HepG2 (cell line): ENCODE results near the gene HOXD3.

ENCODE experiments used
- GABPA ChIP-seq, 2 experiments: IDR thresholded peaks; 2 replicates each; pipeline ENCODE4 v1.6.1; 2011 to 2016; ENCODE audit warnings: low read depth in 2 of 2, low read length in 1 of 2, missing biosample characterization in 1 of 2, missing genetic modification characterization in 1 of 2
- HDAC1 ChIP-seq: sonication (generic); formaldehyde crosslinking; IDR thresholded peaks from 2 replicates; pipeline ENCODE4 v1.5.1; 2020; ENCODE audit warnings: mild to moderate bottlenecking, missing genetic modification reagents
- NFE2L1 ChIP-seq: sonication (generic); formaldehyde crosslinking; IDR thresholded peaks from 2 replicates; pipeline ENCODE4 v1.4.0; 2020; ENCODE audit warnings: missing genetic modification reagents, mild to moderate bottlenecking, borderline replicate concordance
- PAWR ChIP-seq: sonication (generic); formaldehyde crosslinking; IDR thresholded peaks from 2 replicates; pipeline ENCODE4 v1.4.0; 2020; ENCODE audit warnings: missing genetic modification reagents, mild to moderate bottlenecking, borderline replicate concordance
- POLR2A ChIP-seq, 2 experiments: IDR thresholded peaks; 2 replicates each; pipeline ENCODE4 v1.6.1; 2011; ENCODE audit warnings: low read depth in 2 of 2, low read length in 2 of 2, mild to moderate bottlenecking in 1 of 2, moderate library complexity in 1 of 2; ENCODE audit not compliant: insufficient read depth in 1 of 2
- ZNF354B ChIP-seq: sonication (generic); formaldehyde crosslinking; IDR thresholded peaks from 2 replicates; pipeline ENCODE4 v1.8.0; 2022; ENCODE audit warnings: mild to moderate bottlenecking, missing genetic modification reagents
- TF ChIP-seq, protein P1 (sequence below), 2 experiments: IDR thresholded peaks; 2 replicates each; pipeline ENCODE4 v1.6.1; 2011 to 2012; ENCODE audit warnings: low read length in 2 of 2, borderline replicate concordance in 1 of 2, low read depth in 1 of 2, mild to moderate bottlenecking in 1 of 2, moderate library complexity in 1 of 2
- TF ChIP-seq, protein P2 (sequence below): sonication (generic); formaldehyde crosslinking; IDR thresholded peaks from 2 replicates; pipeline ENCODE4 v1.4.0; 2020; ENCODE audit warnings: missing genetic modification reagents

DNA sequence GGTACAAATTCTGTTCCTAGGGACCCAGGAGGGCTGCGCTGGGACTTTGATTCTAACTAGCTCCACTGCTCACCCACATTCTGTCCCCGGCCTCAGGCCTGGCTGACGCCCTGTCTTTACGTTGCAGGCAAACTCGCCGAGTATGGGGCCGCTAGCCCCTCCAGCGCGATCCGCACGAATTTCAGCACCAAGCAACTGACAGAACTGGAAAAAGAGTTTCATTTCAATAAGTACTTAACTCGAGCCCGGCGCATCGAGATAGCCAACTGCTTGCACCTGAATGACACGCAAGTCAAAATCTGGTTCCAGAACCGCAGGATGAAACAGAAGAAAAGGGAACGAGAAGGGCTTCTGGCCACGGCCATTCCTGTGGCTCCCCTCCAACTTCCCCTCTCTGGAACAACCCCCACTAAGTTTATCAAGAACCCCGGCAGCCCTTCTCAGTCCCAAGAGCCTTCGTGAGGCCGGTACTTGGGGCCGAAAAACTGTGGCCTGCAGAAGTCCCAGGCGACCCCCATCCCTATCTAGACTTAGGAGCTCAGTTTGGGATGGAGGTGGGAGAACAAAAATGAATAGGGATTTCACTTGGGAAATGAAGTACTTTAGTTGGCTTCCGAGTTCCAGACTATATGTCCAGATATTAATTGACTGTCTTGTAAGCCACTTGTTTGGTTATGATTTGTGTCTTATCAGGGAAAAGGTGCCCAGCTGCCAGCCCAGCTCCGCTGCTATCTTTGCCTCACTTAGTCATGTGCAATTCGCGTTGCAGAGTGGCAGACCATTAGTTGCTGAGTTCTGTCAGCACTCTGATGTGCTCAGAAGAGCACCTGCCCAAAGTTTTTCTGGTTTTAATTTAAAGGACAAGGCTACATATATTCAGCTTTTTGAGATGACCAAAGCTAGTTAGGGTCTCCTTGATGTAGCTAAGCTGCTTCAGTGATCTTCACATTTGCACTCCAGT, 32.9 kb downstream of the HOXD3 start:
- TF ChIP-seq POLR2A (IDR thresholded peaks at IDR 0.05; ENCODE audit: insufficient read depth in 1 of 2, low read depth in 2 of 2, low read length in 2 of 2) (no peak), PAWR (CRISPR knock-in tag) (no peak), HDAC1 (CRISPR knock-in tag) (no peak), GABPA (IDR thresholded peaks at IDR 0.05; ENCODE audit: low read depth, low read length) (no peak), GABPA (CRISPR knock-in tag; IDR thresholded peaks at IDR 0.05; ENCODE audit: low read depth) (no peak), ZNF354B (CRISPR knock-in tag) (no peak), NFE2L1 (CRISPR knock-in tag) (no peak)
- TF ChIP-seq, protein P1, sequence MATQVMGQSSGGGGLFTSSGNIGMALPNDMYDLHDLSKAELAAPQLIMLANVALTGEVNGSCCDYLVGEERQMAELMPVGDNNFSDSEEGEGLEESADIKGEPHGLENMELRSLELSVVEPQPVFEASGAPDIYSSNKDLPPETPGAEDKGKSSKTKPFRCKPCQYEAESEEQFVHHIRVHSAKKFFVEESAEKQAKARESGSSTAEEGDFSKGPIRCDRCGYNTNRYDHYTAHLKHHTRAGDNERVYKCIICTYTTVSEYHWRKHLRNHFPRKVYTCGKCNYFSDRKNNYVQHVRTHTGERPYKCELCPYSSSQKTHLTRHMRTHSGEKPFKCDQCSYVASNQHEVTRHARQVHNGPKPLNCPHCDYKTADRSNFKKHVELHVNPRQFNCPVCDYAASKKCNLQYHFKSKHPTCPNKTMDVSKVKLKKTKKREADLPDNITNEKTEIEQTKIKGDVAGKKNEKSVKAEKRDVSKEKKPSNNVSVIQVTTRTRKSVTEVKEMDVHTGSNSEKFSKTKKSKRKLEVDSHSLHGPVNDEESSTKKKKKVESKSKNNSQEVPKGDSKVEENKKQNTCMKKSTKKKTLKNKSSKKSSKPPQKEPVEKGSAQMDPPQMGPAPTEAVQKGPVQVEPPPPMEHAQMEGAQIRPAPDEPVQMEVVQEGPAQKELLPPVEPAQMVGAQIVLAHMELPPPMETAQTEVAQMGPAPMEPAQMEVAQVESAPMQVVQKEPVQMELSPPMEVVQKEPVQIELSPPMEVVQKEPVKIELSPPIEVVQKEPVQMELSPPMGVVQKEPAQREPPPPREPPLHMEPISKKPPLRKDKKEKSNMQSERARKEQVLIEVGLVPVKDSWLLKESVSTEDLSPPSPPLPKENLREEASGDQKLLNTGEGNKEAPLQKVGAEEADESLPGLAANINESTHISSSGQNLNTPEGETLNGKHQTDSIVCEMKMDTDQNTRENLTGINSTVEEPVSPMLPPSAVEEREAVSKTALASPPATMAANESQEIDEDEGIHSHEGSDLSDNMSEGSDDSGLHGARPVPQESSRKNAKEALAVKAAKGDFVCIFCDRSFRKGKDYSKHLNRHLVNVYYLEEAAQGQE (IDR thresholded peaks at IDR 0.05; ENCODE audit: borderline replicate concordance in 1 of 2, low read depth in 1 of 2, low read length in 2 of 2), result no peak
- TF ChIP-seq, protein P2, sequence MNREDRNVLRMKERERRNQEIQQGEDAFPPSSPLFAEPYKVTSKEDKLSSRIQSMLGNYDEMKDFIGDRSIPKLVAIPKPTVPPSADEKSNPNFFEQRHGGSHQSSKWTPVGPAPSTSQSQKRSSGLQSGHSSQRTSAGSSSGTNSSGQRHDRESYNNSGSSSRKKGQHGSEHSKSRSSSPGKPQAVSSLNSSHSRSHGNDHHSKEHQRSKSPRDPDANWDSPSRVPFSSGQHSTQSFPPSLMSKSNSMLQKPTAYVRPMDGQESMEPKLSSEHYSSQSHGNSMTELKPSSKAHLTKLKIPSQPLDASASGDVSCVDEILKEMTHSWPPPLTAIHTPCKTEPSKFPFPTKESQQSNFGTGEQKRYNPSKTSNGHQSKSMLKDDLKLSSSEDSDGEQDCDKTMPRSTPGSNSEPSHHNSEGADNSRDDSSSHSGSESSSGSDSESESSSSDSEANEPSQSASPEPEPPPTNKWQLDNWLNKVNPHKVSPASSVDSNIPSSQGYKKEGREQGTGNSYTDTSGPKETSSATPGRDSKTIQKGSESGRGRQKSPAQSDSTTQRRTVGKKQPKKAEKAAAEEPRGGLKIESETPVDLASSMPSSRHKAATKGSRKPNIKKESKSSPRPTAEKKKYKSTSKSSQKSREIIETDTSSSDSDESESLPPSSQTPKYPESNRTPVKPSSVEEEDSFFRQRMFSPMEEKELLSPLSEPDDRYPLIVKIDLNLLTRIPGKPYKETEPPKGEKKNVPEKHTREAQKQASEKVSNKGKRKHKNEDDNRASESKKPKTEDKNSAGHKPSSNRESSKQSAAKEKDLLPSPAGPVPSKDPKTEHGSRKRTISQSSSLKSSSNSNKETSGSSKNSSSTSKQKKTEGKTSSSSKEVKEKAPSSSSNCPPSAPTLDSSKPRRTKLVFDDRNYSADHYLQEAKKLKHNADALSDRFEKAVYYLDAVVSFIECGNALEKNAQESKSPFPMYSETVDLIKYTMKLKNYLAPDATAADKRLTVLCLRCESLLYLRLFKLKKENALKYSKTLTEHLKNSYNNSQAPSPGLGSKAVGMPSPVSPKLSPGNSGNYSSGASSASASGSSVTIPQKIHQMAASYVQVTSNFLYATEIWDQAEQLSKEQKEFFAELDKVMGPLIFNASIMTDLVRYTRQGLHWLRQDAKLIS, result no peak
